ENCODE results near the gene SCNM1.

The SCNM1 gene

DNA sequence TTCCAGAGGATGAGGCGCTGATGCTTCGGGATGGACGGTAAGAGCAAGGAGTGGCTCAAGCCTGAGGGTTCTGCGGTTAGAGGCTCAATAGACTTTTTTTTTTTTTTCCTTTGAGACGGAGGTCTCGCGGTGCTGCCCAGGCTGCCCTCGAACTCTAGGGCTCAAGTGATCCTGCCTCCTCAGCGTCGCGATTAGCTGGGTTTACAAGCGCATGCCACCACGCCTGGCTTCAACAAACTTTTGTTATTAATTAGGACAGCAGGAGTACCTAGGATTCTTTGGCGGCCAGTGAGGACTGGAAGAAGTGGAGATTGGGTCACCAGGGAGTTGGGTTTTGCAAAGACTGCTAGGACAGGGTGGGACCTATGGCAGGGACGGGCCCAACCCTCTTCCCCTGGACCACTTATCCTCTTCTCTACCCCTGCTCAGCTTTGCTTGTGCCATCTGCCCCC is 587 bp downstream of the SCNM1 start:
- ChIA-PET CTCF (interaction anchor here (0.9 to 19.8 kb wide), 6 partner anchors 10 to 142 kb away, joined by 3 to 412 read pairs (median 16); partner anchors contain the start of genes TMOD4 and TNFAIP8L2), POLR2A (interaction anchor here (1.2 kb wide), 1 partner anchor 115 kb away, joined by 3 read pairs; no protein-coding TSS in a partner anchor)
- H3K4me3 ChIP-seq (ENCODE audit: low read depth, low read length), result peak overlapping the region; percentile 99
- no peak for DNase-seq (ENCODE audit: low read depth, low spot score)
- TF ChIP-seq, protein P1, sequence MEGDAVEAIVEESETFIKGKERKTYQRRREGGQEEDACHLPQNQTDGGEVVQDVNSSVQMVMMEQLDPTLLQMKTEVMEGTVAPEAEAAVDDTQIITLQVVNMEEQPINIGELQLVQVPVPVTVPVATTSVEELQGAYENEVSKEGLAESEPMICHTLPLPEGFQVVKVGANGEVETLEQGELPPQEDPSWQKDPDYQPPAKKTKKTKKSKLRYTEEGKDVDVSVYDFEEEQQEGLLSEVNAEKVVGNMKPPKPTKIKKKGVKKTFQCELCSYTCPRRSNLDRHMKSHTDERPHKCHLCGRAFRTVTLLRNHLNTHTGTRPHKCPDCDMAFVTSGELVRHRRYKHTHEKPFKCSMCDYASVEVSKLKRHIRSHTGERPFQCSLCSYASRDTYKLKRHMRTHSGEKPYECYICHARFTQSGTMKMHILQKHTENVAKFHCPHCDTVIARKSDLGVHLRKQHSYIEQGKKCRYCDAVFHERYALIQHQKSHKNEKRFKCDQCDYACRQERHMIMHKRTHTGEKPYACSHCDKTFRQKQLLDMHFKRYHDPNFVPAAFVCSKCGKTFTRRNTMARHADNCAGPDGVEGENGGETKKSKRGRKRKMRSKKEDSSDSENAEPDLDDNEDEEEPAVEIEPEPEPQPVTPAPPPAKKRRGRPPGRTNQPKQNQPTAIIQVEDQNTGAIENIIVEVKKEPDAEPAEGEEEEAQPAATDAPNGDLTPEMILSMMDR (IDR thresholded peaks at IDR 0.05; ENCODE audit: insufficient read depth, low read length, missing control alignments), result no peak

DNA sequence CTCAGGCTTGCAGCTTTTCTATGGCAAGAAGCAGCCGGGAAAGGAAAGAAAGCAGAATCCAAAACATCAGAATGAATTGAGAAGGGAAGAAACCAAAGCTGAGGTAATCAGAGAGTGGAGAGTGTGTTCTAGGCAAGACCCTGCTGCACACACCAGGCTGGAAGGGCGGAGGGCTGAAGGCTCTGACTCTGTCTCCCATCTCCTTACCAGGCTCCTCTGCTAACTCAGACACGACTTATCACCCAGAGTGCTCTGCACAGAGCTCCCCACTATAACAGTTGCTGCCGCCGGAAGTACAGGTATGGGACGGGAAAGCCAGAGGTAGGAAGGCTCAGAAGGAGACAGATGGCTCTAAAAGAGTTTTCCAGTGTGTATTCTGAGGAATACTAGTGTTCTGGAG is 1.2 kb downstream of the SCNM1 start:
- H3K4me3 ChIP-seq (ENCODE audit: low read depth, low read length), result peak overlapping the region; percentile 99
- TF ChIP-seq, protein P1 (IDR thresholded peaks at IDR 0.05; ENCODE audit: insufficient read depth, low read length, missing control alignments), result no peak
- ChIA-PET POLR2A (no interaction called here), CTCF (interaction anchor here (1.0 to 19.8 kb wide), 5 partner anchors 9 to 143 kb away, joined by 3 to 412 read pairs (median 29); partner anchors contain the start of genes TMOD4 and TNFAIP8L2)
- no peak for DNase-seq (ENCODE audit: low read depth, low spot score)

DNA sequence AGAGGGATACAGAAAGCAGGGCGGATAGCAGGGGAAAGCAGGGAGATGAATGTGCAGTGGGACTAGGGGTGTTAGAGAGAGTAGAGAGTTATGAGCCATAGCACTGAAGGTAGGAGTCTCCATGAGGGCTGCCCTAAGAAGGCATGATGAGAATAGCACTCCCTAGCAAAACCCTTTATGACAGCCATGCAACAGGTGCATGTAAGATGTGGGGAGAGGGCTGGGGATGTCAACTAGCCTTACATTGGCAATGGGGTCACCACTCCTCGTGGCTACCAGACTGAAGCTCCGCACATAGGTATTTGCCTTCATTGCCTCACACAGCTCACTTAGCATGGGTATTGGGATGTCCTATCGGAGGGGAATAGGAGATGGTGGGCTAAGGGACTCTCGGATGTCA is 5.2 kb downstream of the SCNM1 start:
- ChIA-PET POLR2A (interaction anchor here (1.6 kb wide), 1 partner anchor 18 kb away, joined by 6 read pairs; the partner anchor contains the start of gene VPS72), CTCF (interaction anchor here (1.4 to 1.6 kb wide), 2 partner anchors 12 to 16 kb away, joined by 5 to 6 read pairs; no protein-coding TSS in a partner anchor)
- no peak for DNase-seq (ENCODE audit: low read depth, low spot score)
- TF ChIP-seq, protein P1 (IDR thresholded peaks at IDR 0.05; ENCODE audit: insufficient read depth, low read length, missing control alignments), result no peak
- H3K4me3 ChIP-seq (ENCODE audit: low read depth, low read length), result no peak overlapping the region

DNA sequence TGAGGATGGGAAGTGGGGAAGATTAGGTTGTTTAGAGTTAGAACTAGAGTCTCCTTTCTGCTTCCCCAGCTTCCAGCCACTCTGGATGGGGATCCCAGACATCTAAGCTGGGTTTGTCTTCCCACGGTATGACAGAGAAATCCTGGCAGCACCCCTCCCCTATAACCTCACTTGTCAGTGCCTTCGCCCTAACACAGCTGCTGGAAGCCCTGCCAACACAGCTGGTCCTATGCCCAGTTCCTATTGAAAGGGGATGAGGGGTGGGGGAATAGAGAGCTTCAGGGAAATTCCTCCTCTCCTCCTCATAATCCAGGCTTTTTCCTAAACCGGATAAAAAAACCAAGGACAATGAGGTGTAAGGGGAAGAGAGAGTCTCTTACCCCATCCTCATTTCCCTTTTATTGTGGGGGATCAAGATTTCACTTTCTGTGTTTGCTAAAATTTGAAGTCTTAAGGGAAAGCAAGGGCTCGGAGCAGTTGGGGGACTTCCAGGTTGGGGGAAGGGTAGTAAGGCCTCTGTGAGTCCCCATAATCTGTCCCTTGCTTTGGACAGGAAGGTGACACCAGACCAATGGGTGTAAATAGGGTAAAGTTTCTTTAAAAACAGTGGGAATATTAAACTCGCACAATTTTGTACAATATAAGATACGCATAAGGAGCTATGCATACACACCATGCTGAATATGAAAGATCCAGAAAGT is 9.2 kb downstream of the SCNM1 start:
- no peak overlapping the region for H3K4me3 ChIP-seq (ENCODE audit: low read depth, low read length)
- ChIA-PET POLR2A (interaction anchor here (0.6 to 1.2 kb wide), 2 partner anchors 10 to 76 kb away, joined by 3 read pairs; partner anchors contain the start of gene LYSMD1), CTCF (interaction anchor here (0.6 to 5.0 kb wide), 9 partner anchors 9 to 150 kb away, joined by 3 to 30 read pairs (median 6); partner anchors contain the start of genes LYSMD1, SCNM1 and VPS72)
- TF ChIP-seq, protein P1 (IDR thresholded peaks at IDR 0.05; ENCODE audit: insufficient read depth, low read length, missing control alignments), result no peak
- DNase-seq (ENCODE audit: low read depth, low spot score), result no peak

DNA sequence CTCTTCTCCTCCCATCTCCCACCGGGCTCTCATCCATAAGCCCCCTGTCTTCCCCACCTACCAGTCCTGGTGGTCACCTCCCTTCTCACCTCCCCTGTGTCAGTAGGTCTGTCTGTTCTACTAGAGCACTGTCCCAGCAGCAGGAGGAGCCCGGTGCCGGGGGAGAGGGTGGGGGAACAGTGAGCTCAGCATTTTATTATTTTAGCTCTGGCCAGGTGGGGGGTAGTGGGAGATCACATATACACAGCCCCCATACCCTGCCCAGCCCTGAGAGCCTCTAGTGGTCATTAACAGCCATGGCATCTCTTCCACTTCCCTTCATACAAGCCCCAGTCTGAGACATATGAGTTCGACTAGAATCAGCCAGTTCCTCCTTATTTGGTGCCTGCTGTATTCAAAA is 9.9 kb downstream of the SCNM1 start, which contains the start of gene TMOD4:
Gene TMOD4 (minus strand): TSS at position 119 of the 400 bp plus-strand sequence. CDS start 1,106 bp downstream, outside the sequence.
- no peak for DNase-seq (ENCODE audit: low read depth, low spot score)
- H3K4me3 ChIP-seq (ENCODE audit: low read depth, low read length), result no peak within 1 kb of the TSS
- CTCF ChIA-PET, result interaction anchor here (0.6 to 5.0 kb wide), 9 partner anchors 8 to 151 kb away, joined by 3 to 30 read pairs (median 6); partner anchors contain the start of genes LYSMD1, SCNM1 and VPS72
- TF ChIP-seq, protein P1 (IDR thresholded peaks at IDR 0.05; ENCODE audit: insufficient read depth, low read length, missing control alignments), result peak; percentile 38
- POLR2A ChIA-PET, result interaction anchor here (0.6 to 1.2 kb wide), 2 partner anchors 11 to 75 kb away, joined by 3 read pairs; partner anchors contain the start of gene LYSMD1
